ENCODE measurements around the gene SND1.

The SND1 gene

DNA sequence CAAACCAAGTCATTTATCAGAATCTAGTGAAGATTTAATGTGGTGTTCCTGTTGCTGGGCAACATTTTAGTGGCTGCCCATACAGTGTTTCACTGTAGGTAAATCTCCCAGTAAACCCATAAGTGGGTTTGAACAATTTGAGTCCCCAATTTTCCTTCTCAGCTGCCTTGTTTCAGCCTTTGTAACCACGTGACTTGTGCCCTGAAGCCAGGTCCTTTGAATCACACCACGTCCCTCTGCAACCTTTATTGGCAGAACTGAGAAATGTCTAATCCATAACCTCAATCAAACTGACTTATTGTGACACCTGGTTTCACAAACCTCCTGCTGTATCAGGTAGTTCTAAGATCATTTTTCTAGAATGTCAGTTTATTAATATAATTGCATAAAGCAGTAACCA is 30.1 kb downstream of the SND1 start:
- Histone ChIP-seq H3K4me2 (ENCODE audit: low read depth, low read length, poor library complexity, severe bottlenecking) (no peak overlapping the region), H3K9me3 (ENCODE audit: insufficient read depth, low read length) (peaks cover 11% of the 10 kb centered on the region; the same call in 1 of the 2 replicates), H3K9ac (ENCODE audit: low read length) (no peak overlapping the region), H4K20me1 (ENCODE audit: low read depth, low read length) (peaks cover 16% of the 10 kb centered on the region; the same call in 1 of the 2 replicates), H3K27ac (ENCODE audit: low read depth, low read length) (no peak overlapping the region), H3K79me2 (ENCODE audit: insufficient read depth, low read length) (peaks cover 84% of the 10 kb centered on the region), H2AFZ (ENCODE audit: low read depth, low read length, severe bottlenecking) (no peak overlapping the region), H3K9me2 (replicated peaks; ENCODE audit: insufficient read depth, low read length) (no peaks in the 10 kb centered on the region), H3K27me3 (ENCODE audit: low read length) (no peaks in the 10 kb centered on the region), H3K4me3 (ENCODE audit: insufficient read depth, low read length, poor library complexity, severe bottlenecking) (no peak overlapping the region), H3F3A (ENCODE audit: insufficient read depth) (no peaks in the 10 kb centered on the region), H3K36me3 (ENCODE audit: low read length) (peaks cover 34% of the 10 kb centered on the region)
- no peak for TF ChIP-seq EZH2phosphoT487 (conservative IDR thresholded peaks at IDR 0.05; ENCODE audit: low read length)
- TF ChIP-seq, protein P1, sequence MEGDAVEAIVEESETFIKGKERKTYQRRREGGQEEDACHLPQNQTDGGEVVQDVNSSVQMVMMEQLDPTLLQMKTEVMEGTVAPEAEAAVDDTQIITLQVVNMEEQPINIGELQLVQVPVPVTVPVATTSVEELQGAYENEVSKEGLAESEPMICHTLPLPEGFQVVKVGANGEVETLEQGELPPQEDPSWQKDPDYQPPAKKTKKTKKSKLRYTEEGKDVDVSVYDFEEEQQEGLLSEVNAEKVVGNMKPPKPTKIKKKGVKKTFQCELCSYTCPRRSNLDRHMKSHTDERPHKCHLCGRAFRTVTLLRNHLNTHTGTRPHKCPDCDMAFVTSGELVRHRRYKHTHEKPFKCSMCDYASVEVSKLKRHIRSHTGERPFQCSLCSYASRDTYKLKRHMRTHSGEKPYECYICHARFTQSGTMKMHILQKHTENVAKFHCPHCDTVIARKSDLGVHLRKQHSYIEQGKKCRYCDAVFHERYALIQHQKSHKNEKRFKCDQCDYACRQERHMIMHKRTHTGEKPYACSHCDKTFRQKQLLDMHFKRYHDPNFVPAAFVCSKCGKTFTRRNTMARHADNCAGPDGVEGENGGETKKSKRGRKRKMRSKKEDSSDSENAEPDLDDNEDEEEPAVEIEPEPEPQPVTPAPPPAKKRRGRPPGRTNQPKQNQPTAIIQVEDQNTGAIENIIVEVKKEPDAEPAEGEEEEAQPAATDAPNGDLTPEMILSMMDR (IDR thresholded peaks at IDR 0.05; ENCODE audit: insufficient read depth, low read length, poor library complexity, severe bottlenecking): no peak

DNA sequence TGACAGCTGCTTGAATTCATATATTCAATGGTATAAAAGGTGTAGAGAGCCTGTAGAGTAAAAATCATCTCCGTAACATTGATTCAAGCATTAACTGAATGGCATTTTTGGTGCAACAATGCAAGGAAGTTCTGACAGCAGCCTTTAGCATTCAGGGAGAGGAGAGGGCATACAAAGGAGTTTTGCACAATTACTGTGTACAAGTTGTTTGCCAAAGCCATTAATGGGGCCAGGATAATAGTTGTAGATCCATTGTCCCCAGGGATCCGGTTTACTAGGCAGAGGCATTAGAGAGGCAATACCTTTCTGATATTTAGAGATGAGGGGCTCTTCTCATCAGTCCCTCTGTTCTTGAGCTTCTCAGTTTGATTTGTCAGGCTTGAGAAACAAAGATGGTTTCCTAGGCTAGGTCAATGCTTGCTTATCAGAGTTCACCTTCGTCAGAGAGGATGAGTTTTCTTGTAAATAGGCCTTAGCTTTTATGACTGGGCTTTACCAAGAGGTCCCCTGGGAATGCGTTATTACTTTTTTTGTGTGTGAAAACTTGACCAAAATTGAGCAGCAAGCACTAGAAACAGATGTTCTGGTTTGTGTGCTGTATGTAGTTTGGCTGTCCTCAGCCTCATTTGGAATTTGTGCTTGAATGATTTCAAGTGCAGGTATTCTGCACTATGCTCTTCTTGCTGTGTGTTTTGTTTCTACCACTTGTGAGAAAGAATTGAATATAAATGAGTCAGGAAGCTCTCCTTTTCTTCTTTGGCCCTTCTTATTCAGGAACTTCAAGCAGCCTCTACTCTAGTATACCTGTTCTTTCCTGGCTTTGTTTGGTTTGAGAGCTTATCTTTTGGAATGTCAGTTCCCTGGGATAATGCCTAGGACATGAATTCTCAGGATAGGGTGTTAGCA is 32.0 kb downstream of the SND1 start:
- Histone ChIP-seq H3K4me3 (ENCODE audit: insufficient read depth, low read length, poor library complexity, severe bottlenecking) (no peak overlapping the region), H3K9me2 (replicated peaks; ENCODE audit: insufficient read depth, low read length) (no peaks in the 10 kb centered on the region), H2AFZ (ENCODE audit: low read depth, low read length, severe bottlenecking) (no peak overlapping the region), H3F3A (ENCODE audit: insufficient read depth) (no peaks in the 10 kb centered on the region), H3K4me2 (ENCODE audit: low read depth, low read length, poor library complexity, severe bottlenecking) (no peak overlapping the region), H3K36me3 (ENCODE audit: low read length) (peaks cover 15% of the 10 kb centered on the region), H3K27me3 (ENCODE audit: low read length) (no peaks in the 10 kb centered on the region), H3K27ac (ENCODE audit: low read depth, low read length) (no peak overlapping the region), H3K9me3 (ENCODE audit: insufficient read depth, low read length) (peaks cover 8% of the 10 kb centered on the region; the same call in 1 of the 2 replicates), H3K9ac (ENCODE audit: low read length) (no peak overlapping the region), H3K79me2 (ENCODE audit: insufficient read depth, low read length) (peaks cover 65% of the 10 kb centered on the region), H4K20me1 (ENCODE audit: low read depth, low read length) (peaks cover 16% of the 10 kb centered on the region; the same call in 1 of the 2 replicates)
- TF ChIP-seq, protein P1 (IDR thresholded peaks at IDR 0.05; ENCODE audit: insufficient read depth, low read length, poor library complexity, severe bottlenecking): no peak
- TF ChIP-seq EZH2phosphoT487 (conservative IDR thresholded peaks at IDR 0.05; ENCODE audit: low read length): no peak

DNA sequence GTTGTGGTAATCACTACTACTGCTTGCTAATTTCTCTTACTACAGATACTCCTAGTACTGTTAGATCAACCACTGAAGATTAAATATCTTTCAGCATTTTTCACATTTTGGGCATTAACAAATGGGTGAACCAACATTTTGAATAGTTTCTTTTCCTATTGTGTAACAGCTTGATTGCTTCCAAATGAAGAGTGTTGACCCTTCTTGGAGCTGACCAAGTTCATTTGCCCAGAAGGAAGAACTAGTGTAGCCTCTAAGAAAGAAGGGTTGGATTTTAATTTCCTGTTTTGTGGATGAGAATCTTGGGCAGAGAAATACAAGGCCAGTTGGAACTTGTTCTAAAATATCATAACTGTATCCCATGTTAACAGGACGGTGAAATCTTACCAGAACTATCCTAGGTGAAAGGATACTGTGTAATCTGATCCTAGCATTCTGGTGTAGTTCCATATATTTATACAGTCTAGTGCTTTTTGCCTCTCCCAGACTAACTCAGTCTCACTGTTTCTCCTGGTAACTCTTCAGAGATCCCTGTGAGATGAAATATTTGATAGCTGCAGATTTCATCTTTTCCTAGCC is 37.3 kb downstream of the SND1 start:
- Histone ChIP-seq H2AFZ (ENCODE audit: low read depth, low read length, severe bottlenecking) (no peak overlapping the region), H3K9ac (ENCODE audit: low read length) (no peak overlapping the region), H3K4me2 (ENCODE audit: low read depth, low read length, poor library complexity, severe bottlenecking) (no peak overlapping the region), H3K27ac (ENCODE audit: low read depth, low read length) (no peak overlapping the region), H3K9me3 (ENCODE audit: insufficient read depth, low read length) (no peaks in the 10 kb centered on the region), H4K20me1 (ENCODE audit: low read depth, low read length) (peaks cover 6% of the 10 kb centered on the region; the same call in 1 of the 2 replicates), H3K27me3 (ENCODE audit: low read length) (no peaks in the 10 kb centered on the region), H3K4me3 (ENCODE audit: insufficient read depth, low read length, poor library complexity, severe bottlenecking) (no peak overlapping the region), H3F3A (ENCODE audit: insufficient read depth) (no peaks in the 10 kb centered on the region), H3K9me2 (replicated peaks; ENCODE audit: insufficient read depth, low read length) (no peaks in the 10 kb centered on the region), H3K79me2 (ENCODE audit: insufficient read depth, low read length) (peaks cover 49% of the 10 kb centered on the region), H3K36me3 (ENCODE audit: low read length) (peaks cover 15% of the 10 kb centered on the region; the same call in 1 of the 2 replicates)
- TF ChIP-seq EZH2phosphoT487 (conservative IDR thresholded peaks at IDR 0.05; ENCODE audit: low read length): no peak
- TF ChIP-seq, protein P1 (IDR thresholded peaks at IDR 0.05; ENCODE audit: insufficient read depth, low read length, poor library complexity, severe bottlenecking): no peak

All from SU-DHL-6 (cell line).